HCT116 (cell line): Measurements from ENCODE around the gene TOB2. TPM values are rescaled to one million over a fixed set of nuclear protein-coding genes. Genes with fewer than 3 reads are reported as not detected.

Source experiments
- ATAC-seq: fragments of 200-7000 bp; cut with Tn5 transposase; 2 replicates; pipeline ENCODE4 v1.9.1; 2020; ENCODE audit warnings: mild to moderate bottlenecking, moderate library complexity
- BruUV-seq: library from RNA; stranded (reverse); fragments of 400-500 nt; replicated peaks from 2 replicates; lab custom pipeline; 2021; lab: Mats Ljungman, UMichigan
- CTCF ChIA-PET: fragments of 300-600 bp; sonication (Branson Sonifier 250); formaldehyde crosslinking; loops from one replicate; lab custom pipeline; 2021; ENCODE audit warnings: antibody characterized with exemption; lab: Charles Lee
- POLR2A ChIA-PET: fragments of 300-600, 350-600 bp; sonication (Branson Sonifier 250); formaldehyde crosslinking; loops from one replicate; lab custom pipeline; 2021; ENCODE audit warnings: antibody characterized with exemption; lab: Charles Lee
- RAD21 ChIA-PET, 2 experiments: fragments of 300-600 bp; sonication (Branson Sonifier 250); formaldehyde crosslinking; loops; one replicate each; lab custom pipeline; 2023; ENCODE audit warnings: low total read pairs in 2 of 2; ENCODE audit not compliant: uncharacterized antibody in 2 of 2, unreplicated experiment in 2 of 2, low non-redundant PET in 1 of 2; lab: Charles Lee
- DNase-seq: peaks from one replicate; pipeline ENCODE4 v3.0.0-alpha.2; 2010; ENCODE audit warnings: low read depth, low spot score
- H2AFZ ChIP-seq: fragments of 200-600 bp; shearing (Covaris generic), sonication (generic); 2 replicates; pipeline ENCODE4 v1.6.1; 2017; ENCODE audit warnings: low read depth, mixed run types, mixed read lengths, antibody characterized with exemption, low read length; ENCODE audit not compliant: poor library complexity, severe bottlenecking
- H3K27ac ChIP-seq: 2 replicates; pipeline ENCODE4 v1.5.1; 2012; ENCODE audit warnings: low read depth, low read length
- H3K27me3 ChIP-seq: fragments of 200-600 bp; sonication (generic); 2 replicates; pipeline ENCODE4 v1.6.1; 2016; ENCODE audit warnings: mixed run types, low read length, mixed read lengths; ENCODE audit not compliant: insufficient read depth
- H3K36me3 ChIP-seq, 2 experiments: fragments of 200-500 bp in 1 of 2; fragments of 200-600 bp in 1 of 2; sonication (Bioruptor generic) in 1 of 2; sonication (generic) in 1 of 2; 2 replicates each; pipeline versions ENCODE4 v1.5.1 to v1.6.1; 2014 to 2016; ENCODE audit warnings: low read length in 2 of 2, inconsistent platforms in 1 of 2, mixed read lengths in 1 of 2, mixed run types in 1 of 2; ENCODE audit not compliant: insufficient read depth in 2 of 2, control insufficient read depth in 1 of 2
- H3K4me1 ChIP-seq, 2 experiments: fragments of 200-600 bp in 1 of 2; sonication (generic) in 1 of 2; 2 replicates each; pipeline versions ENCODE4 v1.5.1 to v1.6.1; 2012 to 2017; ENCODE audit warnings: low read length in 2 of 2, inconsistent platforms in 1 of 2, mild to moderate bottlenecking in 1 of 2, mixed read lengths in 1 of 2, mixed run types in 1 of 2, moderate library complexity in 1 of 2; ENCODE audit not compliant: insufficient read depth in 2 of 2, control insufficient read depth in 1 of 2
- H3K4me2 ChIP-seq: fragments of 200-600 bp; sonication (generic); 2 replicates; pipeline ENCODE4 v1.6.1; 2017; ENCODE audit warnings: mixed run types, low read length, mixed read lengths
- H3K4me3 ChIP-seq, 2 experiments: fragments of 200-600 bp in 1 of 2; sonication (generic) in 1 of 2; replicated peaks in 1 of 2; 2 replicates each; pipeline ENCODE4 v1.5.1; 2011 to 2016; ENCODE audit warnings: low read length in 2 of 2, control low read depth in 1 of 2, low read depth in 1 of 2, mild to moderate bottlenecking in 1 of 2, mixed read lengths in 1 of 2, mixed run types in 1 of 2
- H3K79me2 ChIP-seq: fragments of 200-600 bp; sonication (generic); 2 replicates; pipeline ENCODE4 v1.6.1; 2017; ENCODE audit warnings: mild to moderate bottlenecking, mixed run types, low read length, moderate library complexity, mixed read lengths; ENCODE audit not compliant: insufficient read depth
- H3K9ac ChIP-seq: fragments of 200-600 bp; sonication (generic); 2 replicates; pipeline ENCODE4 v1.6.1; 2016; ENCODE audit warnings: low read length, mixed read lengths
- H3K9me2 ChIP-seq: fragments of 200-600 bp; sonication (generic), shearing (Covaris generic); 2 replicates; pipeline ENCODE4 v1.6.1; 2017; ENCODE audit warnings: mixed run types, mild to moderate bottlenecking, moderate library complexity; ENCODE audit not compliant: insufficient read depth
- H3K9me3 ChIP-seq, 2 experiments: fragments of 200-500 bp in 1 of 2; fragments of 200-600 bp in 1 of 2; sonication (Bioruptor generic) in 1 of 2; sonication (generic) in 1 of 2; 2 replicates each; pipeline ENCODE4 v1.6.1; 2014 to 2017; ENCODE audit warnings: low read length in 2 of 2, mixed read lengths in 2 of 2, inconsistent platforms in 1 of 2, low read depth in 1 of 2, mild to moderate bottlenecking in 1 of 2, mixed run types in 1 of 2, moderate library complexity in 1 of 2; ENCODE audit not compliant: control insufficient read depth in 1 of 2, insufficient read depth in 1 of 2
- H4K20me1 ChIP-seq: fragments of 200-600 bp; sonication (generic), shearing (Covaris generic); 2 replicates; pipeline ENCODE4 v1.6.1; 2017; ENCODE audit warnings: mixed run types, mild to moderate bottlenecking, moderate library complexity; ENCODE audit not compliant: insufficient read depth
- CBX3 ChIP-seq: IDR thresholded peaks from 2 replicates; pipeline ENCODE4 v1.6.1; 2012; ENCODE audit warnings: low read depth
- ELF1 ChIP-seq: IDR thresholded peaks from 2 replicates; pipeline ENCODE4 v1.6.1; 2012; ENCODE audit warnings: low read depth, borderline replicate concordance
- FOSL1 ChIP-seq: IDR thresholded peaks from 2 replicates; pipeline ENCODE4 v1.6.1; 2012; ENCODE audit warnings: low read depth
- JUND ChIP-seq: IDR thresholded peaks from 2 replicates; pipeline ENCODE4 v1.6.1; 2012
- SIN3A ChIP-seq: IDR thresholded peaks from 2 replicates; pipeline ENCODE4 v1.6.1; 2012; ENCODE audit warnings: low read depth
- SP1 ChIP-seq: IDR thresholded peaks from 2 replicates; pipeline ENCODE4 v1.6.1; 2012; ENCODE audit warnings: low read depth
- SRF ChIP-seq: IDR thresholded peaks from 2 replicates; pipeline ENCODE4 v1.6.1; 2012; ENCODE audit warnings: low read depth
- TCF7L2 ChIP-seq: IDR thresholded peaks from 2 replicates; pipeline ENCODE4 v1.7.0; 2011; ENCODE audit warnings: borderline replicate concordance, inconsistent platforms; ENCODE audit not compliant: insufficient read depth, insufficient read length; ENCODE audit errors: extremely low read depth
- ZFX ChIP-seq: fragments of 450-650 bp; IDR thresholded peaks from 2 replicates; pipeline ENCODE4 v1.6.1; 2017
- ZNF274 ChIP-seq: fragments of 200-500 bp; sonication (Bioruptor generic); IDR thresholded peaks from 2 replicates; pipeline ENCODE4 v1.6.1; 2014; ENCODE audit warnings: mild to moderate bottlenecking, low read depth, low read length, inconsistent platforms
- intact Hi-C: fragments of 100-400 bp; cut with micrococcal nuclease; formaldehyde crosslinking; loops from 2 replicates; pipeline ENCODE4 v1.10.0; 2022
- total RNA-seq: library from RNA; stranded (reverse); gene quantifications from one replicate; pipeline ENCODE4 v1.2.1, GENCODE V29; 2021; ENCODE audit not compliant: unreplicated experiment
- TF ChIP-seq, protein P1 (sequence below), 3 experiments: fragments of 200-600 bp in 1 of 3; sonication (generic) in 1 of 3; IDR thresholded peaks in 2 of 3; conservative IDR thresholded peaks in 1 of 3; 2 replicates each; pipeline ENCODE4 v1.5.1; 2012 to 2017; ENCODE audit warnings: low read depth in 2 of 3, low read length in 2 of 3, antibody characterized with exemption in 1 of 3, borderline replicate concordance in 1 of 3, control low read depth in 1 of 3, mild to moderate bottlenecking in 1 of 3, mixed read lengths in 1 of 3, mixed run types in 1 of 3, moderate library complexity in 1 of 3; ENCODE audit not compliant: insufficient read depth in 1 of 3
- TF ChIP-seq, protein P2 (sequence below): IDR thresholded peaks from 2 replicates; pipeline ENCODE4 v1.6.1; 2012
- TF ChIP-seq, protein P3 (sequence below): IDR thresholded peaks from 2 replicates; pipeline ENCODE4 v1.6.1; 2012

TOB2 gene
- total RNA-seq, 1 experiment from 2014 or later, result 55.2 TPM

DNA sequence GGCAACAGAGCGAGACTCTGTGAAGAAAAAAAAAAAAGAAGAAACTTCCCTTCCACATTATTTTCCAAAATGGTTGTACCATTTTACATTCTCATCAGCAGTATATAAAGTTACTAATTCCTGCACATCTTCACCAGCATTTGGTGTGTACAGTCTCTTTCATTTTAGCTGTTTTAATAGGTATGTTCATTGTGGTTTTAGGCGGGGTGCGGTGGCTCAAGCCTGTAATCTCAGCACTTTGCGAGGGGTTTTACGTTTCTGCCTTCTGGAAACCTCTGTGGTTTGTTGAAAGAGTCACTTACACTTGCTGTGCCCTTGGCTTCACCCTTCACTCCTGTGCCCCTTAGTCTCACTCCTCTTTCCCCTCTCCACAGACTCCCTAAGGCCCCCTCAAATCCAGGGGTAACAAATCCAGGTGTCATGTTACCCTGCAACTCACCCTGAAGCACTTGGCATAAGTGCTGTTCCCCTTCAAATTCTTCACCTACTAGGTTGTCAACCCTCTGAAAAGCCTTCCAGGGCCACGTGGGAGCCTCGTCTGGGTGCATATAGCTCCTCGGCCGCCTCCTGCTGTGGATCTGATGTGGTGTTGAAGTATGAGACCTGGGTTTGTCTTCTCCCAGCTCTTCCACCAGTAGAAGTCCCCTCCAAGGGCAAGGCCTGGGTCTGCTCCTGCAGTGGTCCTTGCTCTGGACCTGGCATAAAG lies 20.8 kb downstream of the TOB2 start:
- H3K27me3 ChIP-seq, result no peaks in the 10 kb centered on the region
- H2AFZ ChIP-seq, result no peak overlapping the region
- DNase-seq (no peak), ATAC-seq (no peak)
- ChIA-PET CTCF (no interaction called here), RAD21 (no interaction called here), POLR2A (interaction anchor here (0.6 to 0.7 kb wide), 2 partner anchors 22 to 23 kb away, joined by 3 to 4 read pairs; no protein-coding TSS in a partner anchor)
- BruUV-seq, result no TSS peak
- no peak overlapping the region for H3K27ac ChIP-seq
- H4K20me1 ChIP-seq, result no peaks in the 10 kb centered on the region
- TF ChIP-seq TCF7L2 (no peak), ELF1 (no peak), ZFX (no peak), ZNF274 (no peak), SP1 (no peak), SRF (no peak), CBX3 (no peak), SIN3A (no peak), FOSL1 (no peak), JUND (no peak)
- TF ChIP-seq, protein P1, sequence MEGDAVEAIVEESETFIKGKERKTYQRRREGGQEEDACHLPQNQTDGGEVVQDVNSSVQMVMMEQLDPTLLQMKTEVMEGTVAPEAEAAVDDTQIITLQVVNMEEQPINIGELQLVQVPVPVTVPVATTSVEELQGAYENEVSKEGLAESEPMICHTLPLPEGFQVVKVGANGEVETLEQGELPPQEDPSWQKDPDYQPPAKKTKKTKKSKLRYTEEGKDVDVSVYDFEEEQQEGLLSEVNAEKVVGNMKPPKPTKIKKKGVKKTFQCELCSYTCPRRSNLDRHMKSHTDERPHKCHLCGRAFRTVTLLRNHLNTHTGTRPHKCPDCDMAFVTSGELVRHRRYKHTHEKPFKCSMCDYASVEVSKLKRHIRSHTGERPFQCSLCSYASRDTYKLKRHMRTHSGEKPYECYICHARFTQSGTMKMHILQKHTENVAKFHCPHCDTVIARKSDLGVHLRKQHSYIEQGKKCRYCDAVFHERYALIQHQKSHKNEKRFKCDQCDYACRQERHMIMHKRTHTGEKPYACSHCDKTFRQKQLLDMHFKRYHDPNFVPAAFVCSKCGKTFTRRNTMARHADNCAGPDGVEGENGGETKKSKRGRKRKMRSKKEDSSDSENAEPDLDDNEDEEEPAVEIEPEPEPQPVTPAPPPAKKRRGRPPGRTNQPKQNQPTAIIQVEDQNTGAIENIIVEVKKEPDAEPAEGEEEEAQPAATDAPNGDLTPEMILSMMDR (IDR thresholded peaks at IDR 0.05 in 2 of 3, conservative IDR thresholded peaks at IDR 0.05 in 1 of 3; ENCODE audit: borderline replicate concordance in 1 of 3, insufficient read depth in 1 of 3, low read depth in 2 of 3, low read length in 2 of 3), result no peak
- TF ChIP-seq, protein P2, sequence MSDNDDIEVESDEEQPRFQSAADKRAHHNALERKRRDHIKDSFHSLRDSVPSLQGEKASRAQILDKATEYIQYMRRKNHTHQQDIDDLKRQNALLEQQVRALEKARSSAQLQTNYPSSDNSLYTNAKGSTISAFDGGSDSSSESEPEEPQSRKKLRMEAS, result no peak
- TF ChIP-seq, protein P3, sequence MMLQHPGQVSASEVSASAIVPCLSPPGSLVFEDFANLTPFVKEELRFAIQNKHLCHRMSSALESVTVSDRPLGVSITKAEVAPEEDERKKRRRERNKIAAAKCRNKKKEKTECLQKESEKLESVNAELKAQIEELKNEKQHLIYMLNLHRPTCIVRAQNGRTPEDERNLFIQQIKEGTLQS, result no peak
- no peak overlapping the region for H3K4me2 ChIP-seq
- no peak overlapping the region for H3K9ac ChIP-seq
- peaks cover 0 to 4% of the 10 kb centered on the region in 2 experiments; a peak in 1 of 4 replicates for H3K36me3 ChIP-seq
- intact Hi-C loops, result no loop called here
- H3K79me2 ChIP-seq, result no peaks in the 10 kb centered on the region
- H3K9me3 ChIP-seq, result no peaks in the 10 kb centered on the region
- H3K4me3 ChIP-seq, result no peak overlapping the region
- no peaks in the 10 kb centered on the region for H3K9me2 ChIP-seq
- no peaks in the 10 kb centered on the region; a peak in 1 of 4 replicates for H3K4me1 ChIP-seq
